Stomach (tissue), 9 donors: ENCODE results near the gene METTL4. TPM values are rescaled to one million over a fixed set of nuclear protein-coding genes. Genes with fewer than 3 reads are reported as not detected.

Experiments used
- DNase-seq, 2 donors: peaks; one replicate each; pipeline versions ENCODE4 v3.0.0 to v3.0.0-alpha.2; 2013 to 2019
- H3K27ac ChIP-seq, 5 donors: fragments of 200-600 bp in 4 of 5; sonication (generic) in 4 of 5; one replicate each; pipeline ENCODE4 v1.5.1; 2013 to 2019; ENCODE audit warnings: mild to moderate bottlenecking in 1 of 5, moderate library complexity in 1 of 5
- H3K27me3 ChIP-seq, 3 donors: fragments of 200-600 bp; sonication (generic); one replicate each; pipeline ENCODE4 v1.5.1; 2017 to 2019; ENCODE audit warnings: mixed run types in 1 of 3
- H3K36me3 ChIP-seq, 4 donors: fragments of 200-600 bp; sonication (generic); 1 replicate in 3 of 4; 2 replicates in 1 of 4; pipeline ENCODE4 v1.5.1; 2016 to 2019
- H3K4me1 ChIP-seq, 4 donors: fragments of 200-600 bp; sonication (generic); one replicate each; pipeline ENCODE4 v1.5.1; 2016 to 2019
- H3K4me3 ChIP-seq, 4 donors: fragments of 200-600 bp; sonication (generic) in 3 of 4; one replicate each; pipeline ENCODE4 v1.5.1; 2016 to 2019; ENCODE audit warnings: mild to moderate bottlenecking in 1 of 4
- H3K9me3 ChIP-seq, 4 donors: fragments of 200-600 bp; sonication (generic); one replicate each; pipeline ENCODE4 v1.5.1; 2016 to 2019
- EP300 ChIP-seq: sonication (generic); formaldehyde crosslinking; IDR thresholded peaks from one replicate; pipeline ENCODE4 v1.6.1; 2017; ENCODE audit warnings: antibody characterized with exemption
- POLR2A ChIP-seq, 4 donors: fragments of 450-650 bp; IDR thresholded peaks; one replicate each; pipeline ENCODE4 v1.6.1; 2016; ENCODE audit warnings: antibody characterized with exemption in 4 of 4, control low read depth in 2 of 4, mild to moderate bottlenecking in 1 of 4, moderate library complexity in 1 of 4
- POLR2AphosphoS5 ChIP-seq, 3 donors: sonication (generic); formaldehyde crosslinking; IDR thresholded peaks; one replicate each; pipeline ENCODE4 v1.6.1; 2016; ENCODE audit warnings: antibody characterized with exemption in 3 of 3
- WGBS, 5 donors: extraction: QIAGEN DNeasy Blood & Tissue Kit in 3 of 5; methylation state at CpG; one replicate each; pipeline versions ENCODE4 v1.1.5 to v1.1.7; 2013 to 2018; 5-methylcytosine and 5-hydroxymethylcytosine counted together
- intact Hi-C: fragments of 100-400 bp; cut with DNase I; formaldehyde crosslinking; loops from one replicate; pipeline ENCODE4 v1.15.1; 2023; ENCODE audit warnings: low total_unique reads
- polyA plus RNA-seq, 3 donors: library from polyadenylated mRNA; stranded (reverse); fragments of 200-250 nt; gene quantifications; one replicate each; pipeline ENCODE4 v1.2.3, GENCODE V29; 2013
- total RNA-seq, 5 donors: library from RNA; depleted of rRNA; stranded (reverse); fragments of >200 nt; gene quantifications; one replicate each; pipeline versions ENCODE4 v1.1.0 to v1.2.3, GENCODE V29; 2014 to 2016
- TF ChIP-seq, protein P1 (sequence below), 7 experiments: fragments of 450-650 bp in 4 of 7; fragments of 200-600 bp in 3 of 7; sonication (generic) in 3 of 7; IDR thresholded peaks; one replicate each; pipeline ENCODE4 v1.5.1; 2016 to 2019; ENCODE audit warnings: antibody characterized with exemption in 7 of 7, control low read depth in 2 of 7, mild to moderate bottlenecking in 1 of 7
- donor health status: healthy with polysubstance abuse.
- donor health status: Bipolar disorder and iron deficiency.
- donor health status: healthy.

The METTL4 gene
- total and polyA plus RNA-seq, 8 donors, result 0.89 to 17.1 (median 4.2) TPM

DNA sequence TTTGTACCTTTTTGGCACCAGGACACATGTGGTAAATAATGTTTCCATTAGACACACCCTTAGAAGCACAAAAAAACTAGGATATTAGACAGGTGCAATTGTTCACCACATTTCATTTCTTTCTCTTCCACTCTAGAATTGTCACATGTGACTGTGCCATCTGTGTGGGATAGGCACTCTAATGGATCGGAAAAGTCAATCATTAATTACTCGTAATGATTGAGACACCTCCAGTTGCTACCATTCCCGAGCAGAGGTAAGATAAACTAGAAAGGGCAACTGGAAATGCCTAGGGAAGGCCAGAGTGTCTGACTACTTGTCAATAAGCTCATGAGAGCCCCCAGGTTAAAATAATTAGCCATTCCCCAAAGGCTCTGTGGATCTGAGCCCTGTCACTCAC, 59.9 kb downstream of the METTL4 start:
- Histone ChIP-seq H3K36me3 (no peaks in the 10 kb centered on the region), H3K27me3 (no peaks in the 10 kb centered on the region), H3K9me3 (no peaks in the 10 kb centered on the region), H3K4me1 (peaks cover 0 to 4% (median 0%) of the 10 kb centered on the region in 4 donors), H3K27ac (no peak overlapping the region), H3K4me3 (no peak overlapping the region)
- no peak for DNase-seq
- TF ChIP-seq POLR2A (IDR thresholded peaks at IDR 0.05), result no peak
- TF ChIP-seq EP300, result no peak
- no peak for TF ChIP-seq POLR2AphosphoS5 (IDR thresholded peaks at IDR 0.05)
- TF ChIP-seq, protein P1, sequence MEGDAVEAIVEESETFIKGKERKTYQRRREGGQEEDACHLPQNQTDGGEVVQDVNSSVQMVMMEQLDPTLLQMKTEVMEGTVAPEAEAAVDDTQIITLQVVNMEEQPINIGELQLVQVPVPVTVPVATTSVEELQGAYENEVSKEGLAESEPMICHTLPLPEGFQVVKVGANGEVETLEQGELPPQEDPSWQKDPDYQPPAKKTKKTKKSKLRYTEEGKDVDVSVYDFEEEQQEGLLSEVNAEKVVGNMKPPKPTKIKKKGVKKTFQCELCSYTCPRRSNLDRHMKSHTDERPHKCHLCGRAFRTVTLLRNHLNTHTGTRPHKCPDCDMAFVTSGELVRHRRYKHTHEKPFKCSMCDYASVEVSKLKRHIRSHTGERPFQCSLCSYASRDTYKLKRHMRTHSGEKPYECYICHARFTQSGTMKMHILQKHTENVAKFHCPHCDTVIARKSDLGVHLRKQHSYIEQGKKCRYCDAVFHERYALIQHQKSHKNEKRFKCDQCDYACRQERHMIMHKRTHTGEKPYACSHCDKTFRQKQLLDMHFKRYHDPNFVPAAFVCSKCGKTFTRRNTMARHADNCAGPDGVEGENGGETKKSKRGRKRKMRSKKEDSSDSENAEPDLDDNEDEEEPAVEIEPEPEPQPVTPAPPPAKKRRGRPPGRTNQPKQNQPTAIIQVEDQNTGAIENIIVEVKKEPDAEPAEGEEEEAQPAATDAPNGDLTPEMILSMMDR (IDR thresholded peaks at IDR 0.05), result no peak
- WGBS, 5 donors, result 78 to 86% (median 80%) methylated on average over 3 of the region's 3 CpGs
- intact Hi-C loops, result no loop called here

DNA sequence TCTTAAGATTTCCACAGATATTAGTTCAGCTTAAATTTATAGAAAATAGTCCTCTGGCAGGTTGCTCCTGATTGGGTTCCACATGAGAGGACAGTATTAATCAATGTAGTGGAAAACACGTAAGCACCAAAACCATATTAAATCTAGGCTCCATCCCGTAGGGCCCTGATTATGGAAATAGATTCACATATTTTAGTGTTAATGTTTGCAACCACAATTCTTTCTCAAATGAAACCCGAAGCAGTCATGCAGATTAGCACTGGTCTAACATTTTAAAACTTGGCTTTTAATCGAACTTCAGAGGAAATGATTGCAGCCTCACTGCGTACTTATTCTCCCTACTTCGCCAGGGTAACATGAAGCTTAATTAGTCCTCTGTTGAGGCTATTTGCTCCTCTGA, 60.9 kb downstream of the METTL4 start:
- no peak overlapping the region for H3K4me3 ChIP-seq
- no peaks in the 10 kb centered on the region for H3K36me3 ChIP-seq
- TF ChIP-seq, protein P1 (IDR thresholded peaks at IDR 0.05), result no peak
- TF ChIP-seq EP300 (no peak), POLR2A (IDR thresholded peaks at IDR 0.05) (no peak), POLR2AphosphoS5 (IDR thresholded peaks at IDR 0.05) (no peak)
- H3K4me1 ChIP-seq, result no peaks in the 10 kb centered on the region
- H3K9me3 ChIP-seq, result no peaks in the 10 kb centered on the region
- 90 to 94% (median 91%) methylated on average over 6 of the region's 6 CpGs for WGBS, 5 donors
- DNase-seq, result no peak
- H3K27ac ChIP-seq, result no peak overlapping the region
- intact Hi-C loops, result no loop called here
- no peaks in the 10 kb centered on the region for H3K27me3 ChIP-seq

DNA sequence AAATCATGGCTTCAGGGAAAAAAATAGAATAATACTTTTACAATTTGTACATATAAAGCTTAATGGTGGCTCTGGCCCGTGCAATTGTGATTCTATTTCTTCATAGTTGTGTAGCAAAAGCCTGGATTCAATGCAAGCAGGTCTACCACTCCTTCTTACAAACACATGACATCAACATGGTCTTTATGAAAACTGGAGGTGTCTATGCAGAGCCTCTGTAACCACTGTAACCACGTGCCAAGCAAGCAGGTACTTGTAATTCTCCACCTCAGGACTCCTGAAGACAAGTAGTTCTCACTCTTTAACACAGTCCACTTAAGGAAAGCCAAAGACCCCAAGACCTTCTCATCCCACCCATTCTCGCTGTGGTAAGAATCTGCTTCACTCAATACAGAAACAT, 62.6 kb downstream of the METTL4 start:
- TF ChIP-seq EP300 (no peak), POLR2A (IDR thresholded peaks at IDR 0.05) (no peak), POLR2AphosphoS5 (IDR thresholded peaks at IDR 0.05) (no peak)
- TF ChIP-seq, protein P1 (IDR thresholded peaks at IDR 0.05), result no peak
- Histone ChIP-seq H3K9me3 (no peaks in the 10 kb centered on the region), H3K4me3 (no peak overlapping the region), H3K4me1 (no peaks in the 10 kb centered on the region), H3K36me3 (no peaks in the 10 kb centered on the region), H3K27me3 (no peaks in the 10 kb centered on the region), H3K27ac (no peak overlapping the region)
- intact Hi-C loops, result no loop called here
- WGBS, 5 donors, result 81 to 91% (median 86%) methylated on average over 3 of the region's 3 CpGs
- no peak for DNase-seq

DNA sequence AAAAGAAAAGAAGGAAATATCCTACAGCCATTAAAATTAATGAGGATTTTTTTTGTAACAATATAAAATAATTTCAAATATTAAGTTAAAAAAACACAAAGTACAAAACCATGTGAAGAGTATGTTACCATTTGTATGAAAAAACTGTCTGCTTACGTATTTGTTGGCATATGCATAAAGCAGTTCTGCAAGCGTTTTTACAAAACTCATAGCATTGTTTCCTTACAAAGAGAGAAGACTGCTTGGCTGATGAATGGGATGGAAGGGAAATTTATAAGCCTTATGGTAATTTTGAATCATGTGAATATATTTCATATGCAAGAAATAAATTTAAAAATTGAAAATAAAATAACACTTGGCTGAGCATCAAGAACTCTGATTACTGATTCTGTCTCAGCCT, 63.1 kb downstream of the METTL4 start:
- H3K36me3 ChIP-seq, result no peaks in the 10 kb centered on the region
- intact Hi-C loops, result no loop called here
- no peaks in the 10 kb centered on the region for H3K9me3 ChIP-seq
- no peak overlapping the region for H3K27ac ChIP-seq
- TF ChIP-seq, protein P1 (IDR thresholded peaks at IDR 0.05), result no peak
- TF ChIP-seq POLR2A (IDR thresholded peaks at IDR 0.05) (no peak), EP300 (no peak), POLR2AphosphoS5 (IDR thresholded peaks at IDR 0.05) (no peak)
- H3K27me3 ChIP-seq, result no peaks in the 10 kb centered on the region
- no peak overlapping the region for H3K4me3 ChIP-seq
- H3K4me1 ChIP-seq, result no peaks in the 10 kb centered on the region
- no peak for DNase-seq
- WGBS, 5 donors, result 89 to 96% (median 93%) methylated on average over 2 of the region's 2 CpGs
